K562 treated with DMSO at 1 percent for 4 hours (cell line): ENCODE results near the gene REEP3. TPM values are rescaled to one million over a fixed set of nuclear protein-coding genes. Genes with fewer than 3 reads are reported as not detected.

Experiments used
- total RNA-seq: library from RNA; unstranded; fragments of 300-600 nt; gene quantifications from 2 replicates; pipeline ENCODE4 v1.2.3, GENCODE V29; 2022; ENCODE audit not compliant: insufficient read depth

The REEP3 gene, protein sequence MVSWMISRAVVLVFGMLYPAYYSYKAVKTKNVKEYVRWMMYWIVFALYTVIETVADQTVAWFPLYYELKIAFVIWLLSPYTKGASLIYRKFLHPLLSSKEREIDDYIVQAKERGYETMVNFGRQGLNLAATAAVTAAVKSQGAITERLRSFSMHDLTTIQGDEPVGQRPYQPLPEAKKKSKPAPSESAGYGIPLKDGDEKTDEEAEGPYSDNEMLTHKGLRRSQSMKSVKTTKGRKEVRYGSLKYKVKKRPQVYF
- 9.2 and 14.6 TPM in 2 replicates for total RNA-seq

DNA sequence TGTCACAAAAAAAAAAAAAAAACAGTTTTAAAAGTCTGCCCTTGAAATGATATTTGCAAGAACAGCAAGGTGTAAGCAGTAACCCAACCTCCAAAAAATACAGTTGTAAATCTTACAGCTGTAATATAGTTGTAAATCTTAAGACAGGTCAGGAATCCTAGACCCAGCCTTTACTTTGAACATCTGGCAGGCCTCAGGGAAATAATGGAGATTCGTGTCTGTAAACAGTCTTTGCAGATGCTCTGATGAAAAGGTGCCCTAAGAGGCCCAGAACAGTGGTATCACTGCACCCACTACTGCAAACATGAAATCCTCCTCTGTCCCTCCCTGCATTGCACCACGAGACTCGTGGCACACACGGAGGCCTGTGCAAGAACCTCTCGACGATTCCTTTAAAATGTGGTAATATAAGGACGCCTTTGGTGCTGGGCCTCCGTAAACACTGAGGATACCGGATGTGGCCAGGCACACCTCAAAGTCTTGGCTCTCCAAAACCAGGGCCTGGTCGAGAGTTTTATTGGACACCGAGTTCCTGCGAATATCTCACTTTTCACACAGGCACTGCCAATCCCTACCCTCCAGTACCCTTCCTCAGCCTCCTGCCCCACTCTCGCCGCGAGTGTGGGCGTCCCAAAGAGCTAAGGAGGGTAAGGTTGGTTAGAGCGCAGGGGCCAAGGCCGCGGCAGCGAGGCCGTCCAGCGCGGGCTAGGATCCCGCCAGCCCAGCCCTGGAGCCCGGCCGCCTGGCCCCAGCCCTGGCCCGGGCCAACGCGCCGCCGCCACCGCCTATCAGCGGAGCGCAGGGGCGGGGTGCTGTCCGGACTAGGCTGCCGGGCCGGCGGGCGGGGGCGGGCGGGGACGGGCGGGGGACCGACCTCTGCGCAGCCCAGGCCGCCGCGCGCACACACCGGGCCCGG, at the start of gene REEP3:
Gene REEP3, plus strand, starts transcription at position 902 of the 916 bp plus-strand sequence. CDS start 145 bp downstream, outside the sequence.

Other genes with a start within 250 kb of the REEP3 start
- 12.5 and 24.2 TPM in 2 replicates for gene JMJD1C, start 55.4 kb upstream of the REEP3 start, total RNA-seq